Stimulated activated CD8-positive, alpha-beta memory T cell treated with anti-CD3 and anti-CD28 coated beads, Interleukin-4, amount 100 ng/mL, for 1 hour (primary cell): ENCODE results near the gene STT3B.
A peak's percentile ranks its signal among the peaks of the same experiment; 100 is the strongest.

Source experiments
- DNase-seq, 2 donors: peaks; one replicate each; pipeline ENCODE4 v3.0.0-alpha.2; 2020; ENCODE audit warnings: low read depth in 2 of 2, low spot score in 1 of 2

Gene STT3B

DNA sequence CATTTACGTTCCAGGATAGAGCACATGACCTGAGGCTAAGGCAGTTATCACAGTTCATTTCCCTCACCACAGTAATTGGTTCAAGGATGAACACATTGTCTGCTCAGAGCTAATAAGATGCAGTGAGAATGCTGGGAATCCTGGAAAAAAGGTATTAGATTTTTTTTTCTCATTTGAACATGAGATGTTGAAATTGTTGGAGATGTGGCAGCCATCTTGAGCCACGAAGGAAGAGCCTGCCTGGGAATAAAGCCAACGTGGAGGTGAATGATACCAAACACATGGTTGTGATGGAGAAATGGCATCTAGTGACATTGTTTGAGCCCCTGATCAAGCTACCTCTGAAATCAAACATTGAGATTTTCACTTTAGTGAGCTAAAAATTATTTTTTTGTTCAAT is 16.0 kb upstream of the STT3B start:
- no peak for DNase-seq

DNA sequence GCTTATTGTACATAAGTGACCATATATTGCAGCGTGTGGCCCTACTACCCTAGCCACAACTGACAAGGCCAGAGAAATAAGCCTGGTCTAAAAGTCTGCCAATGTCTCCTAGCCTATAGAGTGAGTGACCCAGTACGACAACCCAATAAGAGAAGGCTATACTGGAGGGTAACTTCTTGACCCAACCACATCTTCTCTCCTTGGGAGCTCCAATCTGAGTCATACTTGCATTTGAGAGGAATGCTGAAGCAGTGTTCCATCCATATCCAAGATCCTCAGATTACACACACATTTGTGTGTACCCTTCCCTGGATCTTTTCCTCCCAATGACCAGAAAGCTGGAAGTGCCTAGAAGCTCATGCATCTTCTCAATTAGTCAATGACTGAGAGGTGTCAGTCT is 11.3 kb upstream of the STT3B start:
- DNase-seq = no peak

DNA sequence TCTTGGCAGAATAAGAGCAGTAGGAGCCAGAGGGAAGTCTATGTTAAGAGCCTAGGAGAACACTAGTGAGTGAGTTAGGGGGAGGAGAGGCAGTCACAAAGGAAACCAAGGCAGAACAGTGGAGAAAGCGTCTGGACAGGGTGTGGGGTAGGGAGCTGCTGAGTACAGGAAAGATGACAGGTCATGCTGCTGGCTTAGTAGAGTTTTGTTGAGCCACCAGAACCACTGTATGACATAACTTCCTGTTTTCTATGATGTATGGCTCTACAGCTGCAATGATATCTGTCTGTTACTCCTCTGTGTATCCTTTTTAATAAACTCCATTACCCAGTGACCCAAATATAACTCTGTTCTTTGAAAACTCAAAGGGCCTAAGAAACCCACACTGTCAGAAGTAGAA is 10.6 kb upstream of the STT3B start:
- DNase-seq = no peak

DNA sequence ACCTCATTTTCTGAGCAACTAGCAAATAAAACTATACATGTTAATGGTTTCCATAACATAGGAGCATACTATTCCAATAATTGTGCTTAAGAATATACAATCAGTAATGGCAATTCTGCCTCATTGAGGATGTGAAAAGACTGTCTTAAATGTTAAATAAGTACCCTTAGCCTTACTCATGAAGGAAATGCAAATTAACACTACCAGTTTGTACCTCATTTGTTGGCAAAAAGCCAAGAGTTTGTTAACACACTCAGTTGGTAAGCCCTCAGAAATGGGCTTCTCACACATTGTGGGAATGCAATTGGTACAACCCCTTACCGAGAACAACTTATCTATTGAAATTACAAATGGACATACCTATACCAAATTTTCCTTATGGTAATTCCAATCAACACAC is 9.2 kb upstream of the STT3B start:
- no peak for DNase-seq

DNA sequence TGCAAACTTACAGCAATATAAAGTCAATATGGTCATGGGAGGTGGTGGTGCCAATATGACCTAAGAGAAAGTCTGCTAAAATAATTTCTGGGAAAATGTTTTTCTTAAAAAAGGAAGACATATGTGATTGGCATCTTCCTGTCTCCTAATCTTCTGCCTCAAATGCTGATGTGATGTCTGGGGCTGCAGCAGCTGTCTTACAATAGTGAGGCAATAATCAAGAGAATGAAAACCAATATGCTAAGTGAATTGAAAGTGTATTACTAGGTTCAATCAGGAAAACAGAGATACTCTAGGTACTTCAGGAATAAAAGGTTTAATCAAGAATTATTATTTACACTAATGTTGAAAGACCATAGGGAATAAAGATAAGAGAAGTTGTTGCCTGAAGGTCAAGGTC is 7.2 kb upstream of the STT3B start:
- no peak for DNase-seq

DNA sequence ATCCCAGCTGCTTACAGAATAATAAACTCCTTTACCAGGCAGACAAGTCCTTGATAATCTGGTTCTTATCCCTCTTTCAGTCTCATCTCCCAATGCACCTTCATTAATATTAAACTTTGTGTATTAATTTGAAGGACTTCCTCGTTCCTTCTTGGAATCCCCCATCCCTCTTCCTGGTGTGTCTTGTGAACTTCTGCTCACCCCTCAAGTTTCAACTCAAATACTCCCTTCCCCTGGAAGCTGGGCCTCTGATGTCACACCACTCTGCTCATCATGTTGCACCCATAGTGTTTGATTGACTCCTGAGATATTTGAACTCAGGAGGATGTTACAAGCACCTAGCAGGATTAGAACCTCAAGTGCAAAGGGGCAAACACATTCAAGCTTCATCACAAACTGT is 3.3 kb upstream of the STT3B start:
- no peak for DNase-seq

DNA sequence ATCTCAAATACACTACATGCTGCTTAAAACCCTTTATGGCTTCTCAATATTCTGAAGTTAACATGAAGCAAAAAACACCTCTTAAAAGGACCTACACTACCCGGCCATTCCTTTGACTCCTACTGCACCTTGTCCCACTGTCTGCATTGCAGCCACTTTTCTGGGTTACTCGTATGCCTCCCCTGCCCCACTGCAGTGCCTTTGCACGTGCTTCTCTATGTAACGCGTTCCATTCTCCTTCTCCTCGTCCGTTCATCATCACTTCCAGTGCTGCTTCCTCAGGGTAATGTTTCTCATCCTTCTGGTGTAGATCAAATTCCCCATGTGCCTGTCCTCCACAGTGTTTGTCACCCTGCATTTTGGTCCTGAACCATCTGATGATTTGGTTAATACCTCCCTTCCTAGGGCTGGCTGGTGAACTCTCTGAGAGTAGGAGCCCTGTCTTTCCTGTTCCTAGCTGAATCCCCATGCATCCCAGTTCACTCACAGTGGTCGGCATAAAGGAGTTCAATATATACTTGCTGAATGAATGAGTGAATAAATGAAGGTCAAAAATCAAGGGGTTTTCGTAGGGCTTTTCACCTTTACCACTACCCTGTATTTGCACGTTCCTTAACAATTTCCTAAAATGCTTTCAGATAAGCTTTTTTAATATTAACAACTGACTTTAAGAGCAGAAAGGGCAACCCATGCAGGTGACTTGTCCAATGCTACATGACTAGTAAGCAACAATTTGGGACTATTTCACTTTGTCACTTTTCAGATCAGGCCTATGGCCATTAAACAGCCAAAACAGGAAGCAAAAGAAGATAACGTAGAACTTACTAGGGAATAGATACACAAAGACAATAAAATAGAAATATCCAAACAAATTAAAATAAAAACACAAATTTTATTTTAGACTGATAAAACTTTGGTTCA is 2.4 kb upstream of the STT3B start:
- DNase-seq = no peak

DNA sequence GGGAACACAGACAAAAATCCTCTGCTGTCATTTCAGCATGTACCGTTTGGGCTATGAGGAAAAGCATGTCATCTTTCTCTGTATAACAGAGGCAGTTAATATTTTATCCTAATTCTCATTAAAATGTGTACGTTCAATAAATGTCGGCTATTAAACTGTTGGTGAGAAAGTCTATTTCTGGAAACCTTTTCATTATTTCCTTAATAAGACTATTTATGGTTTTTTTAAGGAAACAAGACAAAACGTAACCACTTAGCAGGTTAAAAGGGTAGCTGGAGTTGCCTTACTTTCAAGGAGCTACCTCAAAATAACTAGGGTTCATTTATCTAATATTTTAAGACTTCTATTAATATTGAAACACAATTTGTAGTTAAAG is 1.8 kb upstream of the STT3B start:
- DNase-seq = no peak

DNA sequence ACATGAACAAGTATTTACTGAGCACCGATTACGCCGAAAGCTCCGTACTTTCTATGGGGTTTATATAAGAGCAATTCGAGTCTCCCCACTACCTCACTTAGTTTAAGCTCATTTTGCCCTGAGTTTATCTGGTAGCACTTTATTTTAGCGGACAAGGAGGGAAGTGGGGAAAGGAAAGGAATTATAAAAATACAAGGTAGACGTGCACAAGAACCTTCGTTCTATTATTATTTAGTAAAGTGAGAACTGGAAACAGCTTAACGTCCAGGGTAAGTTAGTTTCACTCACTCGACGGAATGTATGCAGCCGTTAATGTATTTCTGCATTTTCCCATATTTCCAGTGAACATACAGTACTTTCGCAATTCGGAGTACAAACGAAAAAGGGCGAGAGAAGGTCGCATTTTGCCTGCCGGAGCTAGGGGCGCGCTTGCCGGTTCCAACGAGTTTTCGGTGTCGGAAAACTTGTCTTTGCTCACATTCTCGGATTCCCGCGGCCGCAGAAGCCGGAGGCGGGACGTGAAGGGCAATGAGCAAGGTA is 1.2 kb upstream of the STT3B start:
- no peak for DNase-seq

DNA sequence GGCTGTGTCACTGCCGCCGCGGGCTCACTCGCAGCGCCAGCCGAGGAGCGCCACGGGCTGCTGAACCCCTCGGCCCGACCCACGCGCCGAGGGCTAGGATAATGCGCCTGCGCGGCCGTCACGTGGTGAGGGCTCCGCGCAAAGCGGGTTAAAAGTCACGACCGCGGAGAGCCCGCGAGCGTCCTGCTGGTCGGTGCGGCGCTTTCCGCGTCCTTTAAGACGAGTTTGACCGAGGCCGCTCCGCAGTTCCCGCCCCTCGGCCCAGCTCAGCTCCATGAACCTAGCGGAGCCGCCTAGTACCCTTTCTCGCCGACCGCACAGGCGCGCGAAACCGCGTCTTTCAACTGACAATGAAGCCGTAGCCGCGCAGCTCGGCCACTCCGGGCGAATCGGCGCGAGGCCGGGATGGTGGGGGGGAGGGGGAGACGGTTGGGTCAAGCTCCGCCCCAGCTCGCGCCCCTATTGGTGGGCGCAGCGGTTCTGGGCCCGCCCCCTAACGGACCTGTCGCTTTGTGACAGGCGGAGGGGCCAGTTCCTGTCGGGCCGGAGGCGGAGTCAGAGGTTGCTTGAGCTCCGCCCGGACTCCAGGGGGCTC is 636 bp upstream of the STT3B start:
- peak; percentile 96 to 98 for DNase-seq

DNA sequence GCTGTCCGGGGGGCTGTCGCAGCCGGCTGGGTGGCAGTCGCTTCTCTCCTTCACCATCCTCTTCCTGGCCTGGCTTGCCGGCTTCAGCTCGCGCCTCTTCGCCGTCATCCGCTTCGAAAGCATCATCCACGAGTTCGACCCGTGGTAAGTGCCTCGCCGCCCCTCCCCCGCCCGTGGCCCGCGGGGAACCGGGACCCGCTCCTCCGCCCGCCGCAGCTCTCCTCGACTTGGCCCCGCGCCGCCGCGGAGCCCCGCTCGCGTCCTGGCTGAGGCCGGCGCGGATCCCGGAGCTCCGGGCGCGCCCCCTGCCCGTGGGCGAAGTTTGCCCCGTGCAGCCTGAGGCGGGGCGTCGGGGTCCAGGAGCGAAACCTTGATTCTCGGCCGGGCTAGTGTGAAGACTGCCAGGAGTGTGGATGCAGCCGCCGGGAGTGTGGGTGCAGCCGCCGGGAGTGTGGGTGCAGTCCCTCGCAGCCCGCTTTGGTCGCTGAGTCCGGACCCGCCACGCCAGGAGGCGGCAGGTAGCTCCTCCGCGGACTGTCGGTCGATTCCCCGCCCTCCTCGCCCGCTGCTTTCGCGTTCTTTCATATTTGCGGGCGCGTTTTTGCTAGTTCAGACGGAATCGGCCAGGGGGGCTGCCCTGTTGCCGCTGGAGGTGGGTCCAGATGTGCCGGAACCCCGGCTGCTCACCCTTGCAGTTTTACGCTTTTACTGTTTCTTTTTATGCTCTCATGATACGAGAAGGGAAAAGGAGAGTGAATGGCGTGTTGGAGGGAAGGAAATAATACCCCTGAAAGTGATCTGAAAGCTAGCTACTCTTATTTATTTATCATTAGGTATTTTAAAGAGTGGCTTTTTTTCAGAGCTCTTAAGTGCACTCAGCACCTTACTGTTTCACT is 692 bp downstream of the STT3B start:
- peak in 1 of 2 donors; percentile 17 for DNase-seq

DNA sequence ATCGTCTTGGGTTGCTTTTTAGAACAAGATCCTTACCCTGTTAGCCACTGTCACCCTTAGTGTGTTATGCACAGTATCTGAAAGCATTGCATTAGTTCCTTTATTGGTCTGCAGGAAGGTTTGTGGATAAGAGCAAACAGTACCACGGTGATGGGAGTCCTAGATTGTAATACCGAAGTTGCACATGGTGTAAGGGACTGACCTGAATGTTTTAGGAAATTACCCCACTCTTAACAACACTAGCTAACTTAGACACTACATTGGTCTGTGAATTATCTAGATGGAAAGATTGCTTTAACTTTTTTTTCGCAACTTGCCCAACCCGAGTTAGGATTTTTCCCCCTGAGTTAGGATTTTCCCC is 1.3 kb downstream of the STT3B start:
- no peak for DNase-seq

DNA sequence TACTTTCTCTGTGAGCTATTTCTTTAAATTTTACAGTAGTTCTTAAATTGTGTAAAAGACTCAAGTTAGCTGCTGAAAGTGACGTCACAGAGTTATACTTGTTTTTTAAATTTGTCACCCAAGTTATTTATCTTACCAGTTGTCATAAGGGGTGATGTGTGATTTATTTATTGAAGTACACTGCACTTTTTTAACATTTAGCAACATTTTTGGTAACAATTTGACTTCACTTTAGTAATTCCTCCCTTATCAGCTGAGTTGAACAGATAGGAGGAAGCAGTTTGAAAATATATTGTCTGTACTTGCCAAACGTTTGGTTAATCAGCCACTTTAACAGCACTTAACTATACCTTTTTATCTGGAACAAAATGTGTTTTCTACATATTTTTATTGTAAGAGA is 3.8 kb downstream of the STT3B start:
- no peak for DNase-seq

DNA sequence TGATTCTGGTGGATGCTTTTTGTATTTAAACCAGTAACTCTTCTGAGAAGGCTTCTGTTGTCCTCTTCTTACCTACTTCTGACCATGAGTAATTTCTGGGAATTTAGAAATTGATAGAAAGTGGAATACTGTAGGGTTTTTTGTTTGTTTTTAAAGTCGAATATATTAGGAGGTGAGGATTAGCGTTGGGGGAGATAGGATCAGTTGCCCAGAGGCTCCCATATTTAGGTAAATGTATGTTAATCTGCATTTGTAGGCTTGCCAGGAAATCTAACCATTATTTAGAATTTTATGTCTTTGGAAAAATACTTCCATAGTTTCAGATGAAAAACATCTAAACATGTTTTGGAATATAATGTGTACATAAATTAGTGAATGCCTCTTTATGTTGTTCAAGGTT is 6.1 kb downstream of the STT3B start:
- DNase-seq = no peak

DNA sequence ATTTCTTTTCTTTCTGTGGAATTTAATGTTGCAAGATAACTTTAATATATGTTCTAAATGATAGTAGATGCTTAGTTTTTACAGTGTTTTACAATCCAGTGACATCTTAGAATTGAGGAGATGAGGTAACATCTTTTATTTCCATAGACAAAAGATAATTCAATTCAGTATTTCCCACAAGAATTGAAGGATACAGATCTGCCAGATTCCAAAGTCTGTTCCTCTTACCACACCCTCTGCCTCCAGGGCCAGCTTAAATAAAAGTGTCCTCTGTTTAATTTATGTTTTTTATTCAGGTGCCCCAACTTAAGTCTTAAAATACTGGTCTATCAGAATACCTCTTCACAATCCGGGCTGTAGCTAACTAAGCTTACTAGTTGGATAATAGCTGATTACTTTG is 6.5 kb downstream of the STT3B start:
- DNase-seq = no peak

DNA sequence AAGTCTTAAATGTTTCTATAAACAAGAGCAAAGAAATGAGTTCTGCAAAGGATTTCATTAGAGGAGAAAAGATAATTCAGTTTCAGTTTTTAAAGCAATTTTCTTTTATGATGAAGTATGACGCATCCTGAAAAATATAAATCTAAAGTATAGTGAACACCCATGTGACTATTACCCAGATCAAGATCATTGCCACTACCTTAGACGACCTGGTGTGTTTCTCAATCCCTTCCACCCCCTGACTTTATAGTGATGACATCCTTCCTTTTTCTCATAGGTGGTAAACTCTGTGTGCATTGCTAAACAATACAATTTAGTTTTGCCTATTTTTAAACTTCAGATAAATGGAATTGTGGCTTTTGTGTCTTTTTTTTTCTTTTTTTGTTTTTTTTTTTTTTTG is 8.4 kb downstream of the STT3B start:
- DNase-seq = no peak

DNA sequence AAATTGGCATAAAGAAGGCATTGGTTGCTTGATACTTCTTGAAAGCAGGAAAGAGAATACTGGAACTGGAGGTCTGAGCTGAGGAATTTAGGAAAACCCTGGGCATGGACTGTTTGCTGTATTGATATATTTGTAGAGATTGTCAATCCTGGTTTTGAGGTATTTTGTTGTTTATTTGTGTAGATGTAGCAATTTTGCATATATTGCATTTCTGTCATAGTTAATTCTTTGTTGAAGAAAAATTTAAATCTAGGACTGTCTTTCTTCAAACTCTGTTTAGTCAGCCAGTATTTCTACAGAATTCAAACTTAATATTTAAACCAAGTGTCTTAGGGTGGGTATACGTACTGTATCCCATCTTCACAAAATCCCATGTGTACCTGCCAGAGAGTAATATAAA is 9.5 kb downstream of the STT3B start:
- DNase-seq = no peak

DNA sequence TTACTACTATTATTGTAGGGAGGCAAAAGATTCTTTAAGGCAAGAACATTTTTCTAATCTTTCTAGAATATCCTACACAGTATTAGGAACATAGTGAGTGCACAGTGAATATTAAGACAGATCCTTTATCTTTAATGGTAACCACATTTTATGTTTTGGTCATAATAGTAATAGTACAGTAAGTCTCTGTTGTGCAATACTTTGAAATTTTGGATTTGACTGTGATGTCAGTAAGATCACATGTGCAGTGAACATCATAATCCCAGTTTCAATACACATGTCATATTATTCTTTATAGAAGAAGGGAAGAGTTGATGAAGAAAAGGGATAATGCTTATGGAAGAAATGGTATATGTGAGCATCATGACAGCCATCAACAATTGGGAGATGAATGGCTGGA is 10.7 kb downstream of the STT3B start:
- no peak for DNase-seq

DNA sequence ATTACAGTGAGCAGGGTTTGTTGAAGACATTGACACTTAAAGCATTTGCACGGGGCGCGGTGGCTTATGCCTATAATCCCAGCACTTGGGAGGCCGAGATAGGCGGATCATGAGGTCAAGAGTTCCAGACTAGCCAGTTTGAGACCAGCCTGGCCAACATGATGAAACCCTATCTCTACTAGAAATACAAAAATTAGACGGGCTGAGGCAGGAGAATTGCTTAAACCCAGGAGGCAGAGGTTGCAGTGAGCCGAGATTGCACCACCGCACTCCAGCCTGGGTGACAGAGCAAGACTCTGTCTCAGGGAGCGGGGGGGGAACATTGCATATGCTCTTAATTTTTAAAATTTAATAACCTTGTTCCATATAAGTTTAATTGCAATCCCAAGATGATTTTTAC is 11.9 kb downstream of the STT3B start:
- DNase-seq = no peak

DNA sequence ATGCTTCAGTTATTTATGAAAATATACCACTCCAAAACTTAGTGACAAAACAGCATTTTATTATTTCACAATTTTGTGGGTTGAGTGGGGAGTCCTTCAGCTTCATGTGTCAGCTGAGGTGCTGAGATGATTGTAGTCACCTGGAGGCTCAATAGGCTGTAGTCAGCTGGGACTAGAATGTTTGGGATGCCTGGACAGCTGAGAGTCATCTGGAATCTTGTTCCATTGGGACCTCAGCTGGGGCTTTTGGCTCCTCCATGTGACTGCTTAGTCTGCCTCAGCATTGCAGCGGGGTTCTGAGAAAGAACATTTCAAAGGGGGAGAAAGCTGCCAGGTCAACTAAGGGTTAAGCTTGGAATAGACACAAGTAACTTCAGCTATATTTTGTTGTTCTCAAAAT is 13.4 kb downstream of the STT3B start:
- DNase-seq = no peak

DNA sequence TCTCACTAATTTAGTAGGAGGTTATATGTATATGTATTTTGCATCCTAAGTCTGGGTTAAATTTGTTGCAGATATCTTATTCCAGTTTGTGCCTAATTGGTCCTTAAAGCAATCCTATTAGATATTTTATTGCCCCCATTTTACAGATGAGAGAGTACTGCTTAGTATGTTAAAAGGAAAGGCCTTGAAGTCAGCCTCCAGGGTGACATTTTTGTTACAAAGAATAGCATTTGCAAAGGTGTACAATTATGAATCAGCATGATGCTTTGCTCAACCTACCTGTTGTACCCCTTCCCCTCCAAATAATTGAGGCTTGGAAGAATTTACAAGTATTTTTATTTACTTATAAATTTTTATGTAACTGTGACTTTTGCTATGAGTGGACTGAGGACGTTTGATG is 14.0 kb downstream of the STT3B start:
- DNase-seq = no peak
